GM12878 (cell line): ENCODE results near the gene SENP8. TPM values are rescaled to one million over a fixed set of nuclear protein-coding genes. Genes with fewer than 3 reads are reported as not detected.

Experiments
- ATAC-seq: fragments of 200-7000 bp; cut with Tn5 transposase; 3 replicates; pipeline ENCODE4 v1.9.1; 2020; ENCODE audit warnings: mild to moderate bottlenecking, moderate library complexity
- BruUV-seq: library from RNA; stranded (reverse); fragments of 400-500 nt; replicated peaks from 2 replicates; lab custom pipeline; 2021; lab: Mats Ljungman, UMichigan
- CTCF ChIA-PET: fragments of 300-600 bp; sonication (Branson Sonifier 250); formaldehyde crosslinking; extraction: SDS; loops from one replicate; lab custom pipeline; 2021; ENCODE audit warnings: inconsistent platforms; lab: Yijun Ruan, JAX
- POLR2A ChIA-PET: fragments of 350-600 bp; formaldehyde crosslinking; extraction: SDS; loops from one replicate; lab custom pipeline; 2021; ENCODE audit warnings: inconsistent platforms; lab: Charles Lee
- RAD21 ChIA-PET: fragments of 300-600 bp; sonication (Branson Sonifier 250); formaldehyde crosslinking; loops from one replicate; lab custom pipeline; 2023; ENCODE audit warnings: antibody characterized with exemption; ENCODE audit not compliant: unreplicated experiment; lab: Charles Lee
- SMC1A ChIA-PET: fragments of 300-600 bp; sonication (Branson Sonifier 250); formaldehyde crosslinking; loops from one replicate; lab custom pipeline; 2023; ENCODE audit not compliant: unreplicated experiment, uncharacterized antibody; lab: Charles Lee
- DNase-seq: peaks from one replicate; pipeline ENCODE4 v3.0.0-alpha.2; 2011; ENCODE audit warnings: low read depth, low spot score
- FAIRE-seq: peaks from 3 replicates; lab custom pipeline; 2011; peaks lifted over from hg19 to GRCh38; lab: Jason Lieb, UNC
- H2AFZ ChIP-seq: 2 replicates; pipeline ENCODE4 v1.6.0; 2011; ENCODE audit warnings: low read depth, low read length, control low read depth; ENCODE audit not compliant: control insufficient read depth
- H3K27ac ChIP-seq: 2 replicates; pipeline ENCODE4 v1.5.1; 2011; ENCODE audit warnings: control low read depth; ENCODE audit not compliant: control insufficient read depth, insufficient read depth
- H3K27me3 ChIP-seq, 2 experiments: replicated peaks in 1 of 2; 2 replicates each; pipeline versions ENCODE4 v1.6.0 to v1.6.1; 2011; ENCODE audit warnings: low read length in 1 of 2; ENCODE audit not compliant: control insufficient read depth in 2 of 2, insufficient read depth in 2 of 2
- H3K36me3 ChIP-seq, 2 experiments: 2 replicates each; pipeline ENCODE4 v1.5.1; 2011; ENCODE audit warnings: low read length in 1 of 2; ENCODE audit not compliant: control insufficient read depth in 2 of 2, insufficient read depth in 2 of 2
- H3K4me1 ChIP-seq: 2 replicates; pipeline ENCODE4 v1.6.1; 2011; ENCODE audit warnings: mild to moderate bottlenecking, low read length, moderate library complexity, mixed read lengths; ENCODE audit not compliant: control insufficient read depth, insufficient read depth
- H3K4me2 ChIP-seq: 2 replicates; pipeline ENCODE4 v1.6.0; 2011; ENCODE audit warnings: control low read depth; ENCODE audit not compliant: control insufficient read depth, insufficient read depth
- H3K4me3 ChIP-seq: fragments of 200-600 bp; sonication (generic); 2 replicates; pipeline ENCODE4 v1.5.1; 2016
- H3K79me2 ChIP-seq: 2 replicates; pipeline ENCODE4 v1.6.0; 2011; ENCODE audit warnings: low read length; ENCODE audit not compliant: control insufficient read depth, insufficient read depth
- H3K9ac ChIP-seq: 2 replicates; pipeline ENCODE4 v1.8.0; 2011; ENCODE audit warnings: low read length, control low read depth, mixed read lengths; ENCODE audit not compliant: control insufficient read depth, insufficient read depth
- H3K9me3 ChIP-seq: replicated peaks from 3 replicates; pipeline ENCODE4 v1.5.1; 2011; ENCODE audit warnings: mild to moderate bottlenecking, low read length; ENCODE audit not compliant: control insufficient read depth, insufficient read depth
- H4K20me1 ChIP-seq: 2 replicates; pipeline ENCODE4 v1.6.0; 2011; ENCODE audit not compliant: control insufficient read depth, insufficient read depth
- ATF2 ChIP-seq: IDR thresholded peaks from 2 replicates; pipeline ENCODE4 v1.6.1; 2012; ENCODE audit warnings: low read length, inconsistent platforms
- BHLHE40 ChIP-seq, 2 experiments: fragments of 450-650 bp in 1 of 2; IDR thresholded peaks; 2 replicates each; pipeline ENCODE4 v1.6.1; 2011 to 2017; ENCODE audit warnings: low read depth in 2 of 2, borderline replicate concordance in 1 of 2, improper control_type of control experiment in 1 of 2, low read length in 1 of 2, mild to moderate bottlenecking in 1 of 2
- MEF2A ChIP-seq: IDR thresholded peaks from 2 replicates; pipeline ENCODE4 v1.6.1; 2011; ENCODE audit warnings: low read depth, mild to moderate bottlenecking, low read length, moderate library complexity; ENCODE audit not compliant: insufficient read depth
- MTA2 ChIP-seq: fragments of 450-650 bp; IDR thresholded peaks from 2 replicates; pipeline ENCODE4 v1.6.1; 2016; ENCODE audit warnings: low read depth, mild to moderate bottlenecking, moderate library complexity
- NFXL1 ChIP-seq: fragments of 450-650 bp; IDR thresholded peaks from 2 replicates; pipeline ENCODE4 v1.6.1; 2017; ENCODE audit warnings: antibody characterized with exemption, mild to moderate bottlenecking, borderline replicate concordance
- PRDM15 ChIP-seq: fragments of 450-650 bp; formaldehyde crosslinking; IDR thresholded peaks from 2 replicates; pipeline ENCODE4 v1.4.0; 2020; ENCODE audit warnings: mild to moderate bottlenecking, moderate library complexity
- TCF7 ChIP-seq: IDR thresholded peaks from 2 replicates; pipeline ENCODE4 v1.6.1; 2014; ENCODE audit warnings: antibody characterized with exemption, borderline replicate concordance
- ZBTB40 ChIP-seq: fragments of 450-650 bp; IDR thresholded peaks from 2 replicates; pipeline ENCODE4 v1.6.1; 2016; ENCODE audit warnings: mild to moderate bottlenecking, moderate library complexity, borderline replicate concordance
- ZNF622 ChIP-seq: fragments of 450-650 bp; IDR thresholded peaks from 2 replicates; pipeline ENCODE4 v1.6.1; 2017; ENCODE audit warnings: mild to moderate bottlenecking, inconsistent platforms
- ZSCAN29 ChIP-seq: fragments of 450-650 bp; IDR thresholded peaks from 2 replicates; pipeline ENCODE4 v1.6.1; 2017; ENCODE audit warnings: mild to moderate bottlenecking, moderate library complexity
- WGBS: methylation state at CpG from one replicate; pipeline ENCODE4 v1.1.6; 2016; ENCODE audit warnings: low lambda C conversion rate; ENCODE audit not compliant: insufficient replicate concordance, insufficient coverage; ENCODE audit errors: missing lambda C conversion rate; 5-methylcytosine and 5-hydroxymethylcytosine counted together
- in situ Hi-C: fragments of 300-500 bp; cut with MboI; formaldehyde crosslinking; loops from 9 replicates; pipeline ENCODE4 v1.14.3; 2018; ENCODE audit warnings: mixed read lengths
- intact Hi-C: fragments of 100-400 bp; cut with micrococcal nuclease; formaldehyde crosslinking; loops from one replicate; pipeline ENCODE4 v1.14.2; 2022; ENCODE audit not compliant: unreplicated experiment
- polyA plus RNA-seq, 11 experiments: library from polyadenylated mRNA; depleted of rRNA in 4 of 11; unstranded in 6 of 11; stranded (reverse) in 5 of 11; fragments of >200 nt; fragmentation: Nextera tagmentation in 4 of 11; fragmentation: Illumina TruSeq in 1 of 11; extraction: Ambion mirVana in 4 of 11; extraction: Trizol in 1 of 11; gene quantifications; 1 replicate in 1 of 11; 2 replicates in 10 of 11; pipeline versions ENCODE4 v1.2.1 to v1.2.3, GENCODE V29; 2011 to 2016; ENCODE audit warnings: inconsistent platforms in 2 of 11, missing spikeins in 2 of 11, low read depth in 1 of 11
- total RNA-seq, 4 experiments: library from RNA; depleted of rRNA in 3 of 4; stranded (reverse); fragments of >200 nt in 3 of 4; fragmentation: Illumina TruSeq in 1 of 4; extraction: Trizol in 1 of 4; gene quantifications; 2 replicates each; pipeline versions ENCODE4 v1.2.1 to v1.2.3, GENCODE V29; 2013 to 2021

Gene SENP8
- total and polyA plus RNA-seq, 10 of the 15 experiments (the other 5 are each of a cell fraction or from before 2014, with no cell fraction given) = 0.87 to 5.6 (median 2.2) TPM

- no peak for TF ChIP-seq ATF2
- TF ChIP-seq NFXL1 = no peak
- no peak for TF ChIP-seq MEF2A
- TF ChIP-seq TCF7 = no peak
Measured at GRCh38 chr15:72128359-72128758, 10.2 kb downstream of the SENP8 start (continued).

GRCh38 chr15:72130272-72130671 is 12.1 kb downstream of the SENP8 start:
- no peaks in the 10 kb centered on the region for H3K27me3 ChIP-seq
- SMC1A ChIA-PET = interaction anchor here (1.2 to 1.7 kb wide), 4 partner anchors 11 to 147 kb away, joined by 3 to 4 read pairs (median 3); partner anchors contain the start of genes MYO9A and SENP8

More at GRCh38 chr15:72130272-72130671, 12.1 kb downstream of the SENP8 start:
- ChIA-PET RAD21 (interaction anchor here (1.3 to 1.4 kb wide), 2 partner anchors 11 to 12 kb away, joined by 3 to 5 read pairs; partner anchors contain the start of genes MYO9A and SENP8), POLR2A (interaction anchor here (0.7 to 1.3 kb wide), 2 partner anchors 11 to 545 kb away, joined by 3 to 4 read pairs; no protein-coding TSS in a partner anchor), CTCF (no interaction called here)
- TF ChIP-seq PRDM15 (no peak), ZSCAN29 (no peak), BHLHE40 (IDR thresholded peaks at IDR 0.05; ENCODE audit: borderline replicate concordance in 1 of 2, low read depth in 2 of 2, low read length in 1 of 2) (no peak), ZBTB40 (0 out of 2 replicates have a peak, but pooled peaks have one; percentile 40), MTA2 (no peak), ZNF622 (no peak)
- no peak overlapping the region for H3K4me3 ChIP-seq
- FAIRE-seq = no peak
- in situ Hi-C loops (no loop called here), intact Hi-C loops (no loop called here)
- WGBS = no CpG with 5 or more reads among the region's 4 CpGs
- no TSS peak for BruUV-seq
- no peaks in the 10 kb centered on the region for H3K36me3 ChIP-seq
- no peaks in the 10 kb centered on the region for H4K20me1 ChIP-seq
- DNase-seq = no peak
- no peaks in the 10 kb centered on the region for H3K79me2 ChIP-seq
- H2AFZ ChIP-seq = no peak overlapping the region
- no peaks in the 10 kb centered on the region for H3K9me3 ChIP-seq
- H3K4me2 ChIP-seq = no peak overlapping the region
- 0 out of 2 replicates have a peak, but pooled peaks cover 3% of the 10 kb centered on the region for H3K4me1 ChIP-seq
- H3K9ac ChIP-seq = no peak overlapping the region
- ATAC-seq = no peak
- no peak overlapping the region for H3K27ac ChIP-seq
